GM12892 (cell line): ENCODE data around the gene SPEG.
"Not testable (repeated sequence)": the region's sequence is repeated elsewhere in the genome, so short reads cannot be mapped to it uniquely, and the experiment has no call there.

Experiments
- POLR2A ChIP-seq: IDR thresholded peaks from 2 replicates; pipeline ENCODE4 v1.6.1; 2011; ENCODE audit warnings: low read depth, low read length, control low read depth
- POLR2AphosphoS5 ChIP-seq: IDR thresholded peaks from 2 replicates; pipeline ENCODE4 v1.6.1; 2011; ENCODE audit warnings: low read depth, low read length, control low read depth
- TAF1 ChIP-seq: IDR thresholded peaks from 2 replicates; pipeline ENCODE4 v1.6.1; 2011; ENCODE audit warnings: low read depth, mild to moderate bottlenecking, control low read depth, low read length, borderline replicate concordance

GRCh38 chr2:219395056-219395455 lies 39.6 kb upstream of the SPEG start:
- TF ChIP-seq POLR2A, POLR2AphosphoS5, TAF1: not testable (repeated sequence)
